Fibroblast of skin of back (primary cell): ENCODE measurements around the gene IQCK.
"Not testable (repeated sequence)": the region's sequence is repeated elsewhere in the genome, so short reads cannot be mapped to it uniquely, and the experiment has no call there.

Source experiments
- DNase-seq: peaks from one replicate; pipeline ENCODE4 v3.0.0-alpha.2; 2013

The IQCK gene

DNA sequence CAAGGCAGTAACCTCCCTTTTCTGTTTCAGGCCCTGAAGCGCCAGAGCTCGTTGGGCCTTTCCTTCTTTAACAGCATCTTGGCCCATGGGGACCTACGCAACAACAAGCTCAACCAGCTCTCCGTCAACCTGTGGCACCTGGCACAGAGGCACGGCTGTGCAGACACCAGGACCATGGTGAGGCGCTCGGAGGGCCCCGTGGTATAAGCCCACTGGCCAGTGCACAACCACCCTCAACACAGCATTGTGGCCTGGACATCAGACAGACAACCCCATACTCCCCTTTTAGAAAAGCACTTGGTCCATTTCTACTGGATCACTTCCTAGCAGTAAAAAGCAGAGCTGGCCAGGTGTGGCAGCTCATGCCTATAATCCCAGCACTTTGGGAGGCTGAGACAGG, 18.6 kb upstream of the IQCK start:
- DNase-seq = no peak

DNA sequence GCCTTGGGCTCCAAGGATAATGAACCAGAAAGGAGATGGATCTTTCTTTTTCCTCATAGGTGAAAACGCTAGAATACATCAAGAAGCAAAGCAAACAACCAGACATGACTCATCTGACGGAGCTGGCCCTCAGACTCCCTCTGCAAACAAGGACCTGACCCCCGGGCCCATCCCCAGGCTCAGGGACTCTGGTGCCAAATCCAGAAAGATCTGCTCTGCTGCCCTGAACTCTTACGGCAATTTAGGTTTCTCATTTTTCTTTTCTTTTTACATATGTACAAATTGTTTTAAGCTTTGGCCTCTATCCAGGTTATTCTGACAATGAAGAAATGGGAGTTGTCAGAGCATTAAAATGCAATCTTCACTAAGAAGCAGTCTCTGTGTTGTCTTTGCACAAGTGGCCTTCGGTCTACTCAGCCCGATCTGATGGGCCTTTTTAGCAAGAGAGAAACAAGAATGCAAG, 17.7 kb upstream of the IQCK start:
- peak; percentile 16 for DNase-seq

GRCh38 chr16:19701091-19701490, 17.0 kb upstream of the IQCK start:
- no peak for DNase-seq

DNA sequence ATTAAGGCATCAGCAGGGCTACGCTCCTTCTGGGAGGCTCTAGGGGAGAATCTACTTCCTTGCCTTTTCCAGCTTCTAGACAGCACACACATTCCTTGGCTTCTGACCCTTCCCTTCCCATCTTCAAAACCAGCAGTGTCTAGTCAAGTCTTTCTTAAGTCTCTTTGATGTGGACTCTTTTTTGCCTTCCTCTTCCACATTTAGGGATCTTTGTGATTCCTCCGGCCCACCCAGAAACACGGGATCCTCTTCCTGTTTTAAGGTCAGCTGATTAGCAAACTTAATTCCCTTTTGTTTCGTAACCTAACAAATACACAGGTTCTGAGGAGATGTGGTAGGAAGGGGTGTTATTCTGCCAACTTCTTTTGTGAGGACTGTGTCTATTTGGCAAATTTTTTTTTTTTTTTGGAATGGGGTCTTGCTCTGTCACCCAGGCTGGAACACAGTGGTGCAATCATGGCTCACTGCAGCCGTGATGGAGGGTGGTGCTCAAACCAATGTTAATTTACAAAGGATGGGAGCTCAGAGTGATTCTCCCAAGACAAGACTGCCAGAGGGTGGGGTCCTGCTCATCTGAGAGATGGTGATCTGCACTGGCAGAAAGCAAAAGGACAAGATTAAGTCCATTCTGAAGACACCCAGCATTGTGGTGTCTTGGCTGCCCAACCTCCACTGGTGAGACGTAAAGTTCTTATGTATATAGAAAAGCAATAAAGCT, 14.7 kb upstream of the IQCK start:
- no peak for DNase-seq

DNA sequence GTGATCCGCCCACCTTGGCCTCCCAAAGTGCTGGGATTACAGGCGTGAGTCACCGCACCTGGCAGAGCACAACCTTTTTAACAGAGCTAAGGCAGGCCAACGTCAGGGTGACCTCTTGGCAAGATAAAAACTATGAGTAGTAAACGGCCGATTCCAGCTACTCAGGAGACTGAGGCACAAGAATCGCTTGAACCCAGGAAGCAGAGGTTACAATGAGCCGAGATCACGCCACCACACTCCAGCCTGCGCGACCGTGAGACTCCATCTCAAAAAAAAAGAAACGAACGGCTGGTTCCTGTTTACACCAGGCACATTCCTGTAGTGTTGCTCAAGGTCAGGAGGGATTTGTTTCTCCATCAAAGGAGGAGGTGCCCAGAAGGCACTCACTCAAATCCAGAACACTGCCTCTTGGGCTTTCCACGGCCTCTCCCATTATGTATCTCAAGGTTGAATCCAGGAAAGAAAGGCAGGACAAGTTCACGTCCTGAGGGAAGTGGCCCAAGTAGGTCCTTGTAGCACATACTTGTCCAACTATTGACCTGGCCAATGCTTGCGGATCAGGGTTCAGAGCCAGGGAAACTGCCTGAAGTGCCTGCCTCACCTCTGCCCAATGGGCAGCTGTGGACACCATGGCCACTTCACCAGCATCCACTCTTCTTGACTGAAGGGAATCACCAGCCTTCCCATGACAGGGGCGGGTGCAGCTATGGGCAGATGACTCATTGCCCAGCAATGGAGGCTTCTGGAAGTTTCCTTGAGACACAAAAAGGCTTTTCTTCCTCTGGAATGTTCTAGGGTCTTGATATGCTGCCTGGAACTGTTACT, 13.5 kb upstream of the IQCK start:
- DNase-seq = peak; percentile 63

- DNase-seq = no peak
Measured at GRCh38 chr16:19705146-19705501, 12.9 kb upstream of the IQCK start.

- no peak for DNase-seq
Measured at GRCh38 chr16:19705843-19706242, 12.2 kb upstream of the IQCK start.

DNA sequence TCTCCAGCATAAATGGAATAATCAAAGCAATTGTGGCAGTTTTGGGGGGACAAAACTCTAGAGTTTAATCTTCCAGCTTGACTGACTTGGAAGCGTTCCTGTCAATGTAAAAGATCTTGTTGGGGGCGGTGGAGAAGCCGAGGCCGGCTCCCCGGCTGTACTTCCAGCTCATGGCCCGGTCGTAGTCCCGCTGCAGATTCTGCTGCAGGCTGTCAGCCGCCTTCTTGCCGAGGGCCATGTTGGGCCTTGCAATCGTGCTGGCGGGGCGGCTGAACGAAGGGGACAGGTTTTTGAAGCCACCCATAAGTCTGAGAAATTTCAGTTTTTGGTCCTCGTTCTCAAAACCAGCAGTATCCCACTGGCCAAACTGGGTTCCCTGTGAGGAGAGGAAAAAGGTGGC, 11.2 kb upstream of the IQCK start:
- no peak for DNase-seq

GRCh38 chr16:19707569-19708295, 10.3 kb upstream of the IQCK start:
- no peak for DNase-seq

DNA sequence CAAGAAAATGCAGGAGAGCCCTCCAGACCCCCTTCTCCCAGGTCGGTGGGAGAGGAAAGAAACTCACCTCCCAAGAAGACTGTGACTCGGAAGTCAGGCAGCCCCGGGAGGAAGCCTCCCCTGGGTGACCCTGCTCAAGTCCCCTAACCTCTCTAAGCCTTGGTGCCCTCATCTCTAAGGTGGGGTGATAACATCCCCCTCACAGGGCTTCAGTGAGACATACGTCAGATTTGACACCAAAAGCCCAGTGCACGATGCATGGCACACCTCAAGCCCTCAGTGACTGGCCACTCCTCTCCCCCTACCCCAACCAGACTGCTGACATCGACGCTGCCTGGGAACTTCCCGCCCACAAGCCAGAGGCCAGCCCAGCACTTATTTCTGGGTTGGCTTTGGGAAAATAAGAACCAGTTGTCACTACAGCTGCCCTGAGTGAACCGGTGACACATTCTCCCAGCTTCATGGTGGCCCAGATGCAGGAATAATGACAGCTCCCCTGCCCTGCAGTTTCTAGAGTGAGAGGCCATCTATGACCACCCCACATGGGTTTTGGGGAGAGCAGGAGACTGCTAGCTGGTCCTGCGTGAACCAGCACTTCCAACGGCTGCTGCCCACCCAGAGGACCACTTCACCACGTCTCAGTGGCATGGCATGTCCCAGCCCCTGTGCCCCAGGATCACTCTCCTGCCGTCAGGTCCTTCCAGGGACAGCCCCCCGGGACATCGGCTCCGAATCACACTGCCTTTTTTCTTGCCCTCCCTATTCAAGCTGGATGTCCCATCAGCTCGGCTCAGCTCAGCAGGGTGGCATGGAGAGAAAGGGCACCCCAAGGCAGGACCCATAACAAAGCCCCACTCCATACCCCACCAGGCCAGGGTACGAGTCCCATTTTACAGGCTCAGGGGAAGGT, 9.5 kb upstream of the IQCK start:
- no peak for DNase-seq

- no peak for DNase-seq
Measured at GRCh38 chr16:19709381-19710136, 8.5 kb upstream of the IQCK start.

DNA sequence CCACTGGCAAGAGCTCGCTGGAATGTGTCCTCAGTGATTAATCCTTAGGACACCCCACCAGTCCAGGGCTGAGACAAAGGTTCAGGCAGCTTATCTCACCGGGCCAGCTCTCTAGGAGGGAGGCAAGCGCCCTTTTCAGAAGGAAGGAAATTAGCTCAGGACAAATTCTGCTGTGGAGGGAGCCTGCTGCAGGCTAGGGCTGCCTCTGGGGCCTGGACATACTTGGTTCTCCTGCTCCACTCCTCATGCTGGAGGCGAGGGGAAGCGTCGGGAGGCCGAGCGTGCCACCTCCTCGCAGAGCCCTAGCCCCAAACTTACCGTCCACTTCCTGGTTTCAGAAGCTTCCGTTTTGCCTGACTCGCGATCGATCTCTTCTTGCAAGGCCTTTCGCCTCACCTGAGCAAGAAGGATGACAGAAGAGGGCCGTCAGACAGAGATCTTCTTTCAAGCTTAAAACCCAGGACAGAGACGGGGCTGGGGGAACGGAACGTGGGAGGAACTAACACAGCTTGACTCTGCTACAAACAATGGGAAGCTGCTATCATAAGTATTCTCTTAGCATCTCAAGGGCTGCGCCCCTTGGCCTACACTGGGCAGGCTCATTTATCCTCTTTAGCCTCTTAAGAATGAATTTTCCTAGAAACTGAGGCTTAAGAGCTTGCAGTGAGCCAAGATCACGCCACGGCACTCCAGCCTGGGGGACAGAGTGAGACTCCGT, 7.7 kb upstream of the IQCK start:
- no peak for DNase-seq

DNA sequence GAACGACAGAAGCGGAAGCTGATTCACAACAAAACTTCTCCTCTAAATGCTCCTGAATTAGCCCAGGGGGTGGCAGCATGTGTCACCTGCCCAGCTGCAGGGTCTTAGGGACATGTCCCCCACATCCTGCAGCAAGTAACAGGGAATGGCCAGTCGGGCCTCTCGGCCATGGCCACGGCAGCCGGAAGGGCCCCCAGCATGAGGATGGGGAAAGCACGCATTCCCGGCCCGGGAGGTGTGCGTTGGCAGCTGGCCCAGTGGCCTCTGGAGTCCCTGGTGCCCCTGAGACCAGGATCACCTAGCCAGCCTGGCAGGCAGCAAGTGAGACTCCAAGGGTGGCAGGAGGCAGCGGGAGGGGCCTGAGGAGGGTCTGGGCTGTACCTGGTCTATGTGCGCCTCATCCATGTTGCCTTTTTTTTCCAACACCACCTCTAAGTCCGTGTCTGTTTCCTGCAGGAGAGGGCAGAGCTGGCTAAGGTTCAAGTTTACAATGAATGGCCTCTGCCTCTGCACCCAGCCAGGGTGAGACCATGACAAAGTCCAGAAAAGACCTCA, 7.0 kb upstream of the IQCK start:
- no peak for DNase-seq

DNA sequence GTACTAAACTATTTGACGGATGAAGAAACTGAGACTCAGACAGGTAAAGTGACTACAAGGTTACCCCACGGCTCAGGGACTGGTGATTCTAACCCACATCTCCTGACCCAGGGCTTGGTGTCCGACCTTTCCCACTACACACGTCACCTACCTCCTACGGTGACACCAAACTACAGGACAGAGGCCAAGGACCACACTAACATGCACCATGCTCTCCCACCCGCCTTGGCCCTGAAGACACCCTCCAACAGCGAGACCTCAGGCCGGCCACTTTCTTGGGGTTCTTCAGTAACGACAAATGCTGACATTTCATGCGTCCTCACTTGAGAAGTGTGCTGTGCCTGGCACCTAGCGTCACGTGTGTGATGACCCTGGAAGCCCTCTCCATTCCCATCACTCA, 6.4 kb upstream of the IQCK start:
- no peak for DNase-seq

GRCh38 chr16:19712418-19713058, 5.5 kb upstream of the IQCK start:
- no peak for DNase-seq

DNA sequence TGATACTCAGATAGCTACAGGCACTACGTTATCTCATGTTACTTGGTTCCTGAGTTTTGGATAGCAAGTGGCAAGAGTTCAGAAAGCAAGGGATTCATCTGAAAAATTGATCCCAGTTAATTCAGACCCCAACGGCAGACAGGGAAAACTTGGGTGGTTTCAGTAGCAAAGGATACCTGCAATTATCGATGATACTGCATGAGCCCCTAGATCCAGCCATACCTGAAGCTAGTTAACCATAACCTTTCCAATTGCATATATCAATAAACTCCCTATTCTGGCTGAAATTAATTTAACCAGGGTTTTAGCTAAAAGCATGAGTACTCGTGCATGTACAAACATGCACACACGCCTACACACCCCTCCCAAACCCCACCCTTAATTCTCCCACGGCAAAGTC, 4.4 kb upstream of the IQCK start:
- DNase-seq = no peak

DNA sequence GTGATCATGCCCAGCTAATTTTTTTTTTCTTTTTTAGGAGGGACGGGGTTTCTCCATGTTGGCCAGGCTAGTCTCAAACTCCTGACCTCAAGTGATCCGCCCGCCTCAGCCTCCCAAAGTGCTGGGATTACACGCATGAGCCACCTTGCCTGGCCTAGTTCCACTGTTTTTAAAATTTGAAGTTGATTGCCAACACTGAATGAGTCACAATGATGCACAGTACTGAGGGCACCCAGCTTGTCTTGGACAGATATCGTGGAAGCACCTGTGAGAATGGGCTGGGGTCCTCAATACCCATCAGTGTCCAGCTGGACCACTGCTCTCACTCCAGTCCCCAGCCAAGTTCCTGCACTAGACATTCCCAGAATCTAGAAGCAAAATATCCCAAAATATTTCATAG, 2.5 kb upstream of the IQCK start:
- DNase-seq = no peak

DNA sequence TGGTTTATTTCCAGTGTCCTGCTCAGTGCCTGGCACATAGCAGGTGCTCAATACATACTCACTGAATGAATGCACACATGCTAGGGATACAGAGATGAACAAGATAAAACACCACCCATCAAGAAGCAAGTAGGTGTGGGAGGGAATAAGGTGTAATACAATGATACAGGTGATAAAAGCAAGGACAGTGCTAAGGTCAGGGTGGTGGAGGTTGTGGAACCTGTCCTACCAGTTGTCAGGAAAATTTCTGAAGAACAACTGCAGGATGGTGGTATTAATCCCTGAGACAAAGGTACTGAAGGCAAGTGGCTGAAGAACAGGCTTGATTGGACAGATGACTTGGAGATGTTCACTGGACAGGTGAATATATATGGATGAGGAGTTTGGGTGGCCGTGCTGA, 1.9 kb upstream of the IQCK start:
- DNase-seq = no peak

GRCh38 chr16:19716728-19717127, 1.3 kb upstream of the IQCK start:
- DNase-seq = not testable (repeated sequence)

DNA sequence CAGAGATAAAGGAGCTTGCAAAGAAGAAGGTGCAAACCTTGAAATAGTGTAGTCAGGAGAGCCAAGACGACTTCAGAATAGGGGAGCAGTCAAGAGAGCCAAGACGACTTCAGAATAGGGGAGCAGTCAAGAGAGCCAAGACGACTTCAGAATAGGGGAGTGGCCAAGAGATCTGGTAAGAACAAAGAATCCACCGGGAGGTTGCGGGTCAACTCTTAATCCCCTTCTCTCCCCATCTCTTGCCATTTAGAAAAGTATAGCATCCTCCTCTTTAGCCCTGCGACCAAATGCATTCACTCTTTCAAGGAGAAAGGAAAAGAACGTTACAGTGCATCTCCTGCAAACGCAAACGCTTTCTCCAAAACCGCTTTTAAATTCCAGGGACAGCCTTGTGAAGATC, 757 bp upstream of the IQCK start:
- no peak for DNase-seq
